Measurements from ENCODE around the gene SCUBE1. TPM values are rescaled to one million over a fixed set of nuclear protein-coding genes. Genes with fewer than 3 reads are reported as not detected.

The SCUBE1 gene
- total RNA-seq, 1 donor from 2014 or later, result not detected

- Mint-ChIP-seq H3K4me3 (no peak overlapping the region), H3K27me3 (no peaks in the 10 kb centered on the region), H3K27ac (no peak overlapping the region), H3K36me3 (ENCODE audit: low read depth) (no peaks in the 10 kb centered on the region), H3K4me1 (no peaks in the 10 kb centered on the region), H3K9me3 (no peaks in the 10 kb centered on the region)
- DNase-seq, result no peak
- intact Hi-C loops (cut with micrococcal nuclease), result no loop called here
Measured at GRCh38 chr22:43239193-43239780, 103.9 kb downstream of the SCUBE1 start.

GRCh38 chr22:43238526-43239006, 104.6 kb downstream of the SCUBE1 start:
- no peaks in the 10 kb centered on the region for H3K4me1 Mint-ChIP-seq
- intact Hi-C loops (cut with micrococcal nuclease), result no loop called here
- no peak overlapping the region for H3K27ac Mint-ChIP-seq
- no peak overlapping the region for H3K4me3 Mint-ChIP-seq
- H3K36me3 Mint-ChIP-seq (ENCODE audit: low read depth), result no peaks in the 10 kb centered on the region
- H3K9me3 Mint-ChIP-seq, result no peaks in the 10 kb centered on the region
- no peak for DNase-seq
- no peaks in the 10 kb centered on the region for H3K27me3 Mint-ChIP-seq

- DNase-seq, result no peak
- Mint-ChIP-seq H3K4me3 (no peak overlapping the region), H3K27ac (no peak overlapping the region), H3K36me3 (ENCODE audit: low read depth) (no peaks in the 10 kb centered on the region), H3K4me1 (peaks cover 2% of the 10 kb centered on the region), H3K27me3 (no peaks in the 10 kb centered on the region), H3K9me3 (no peaks in the 10 kb centered on the region)
- intact Hi-C loops (cut with micrococcal nuclease), result no loop called here
Measured at GRCh38 chr22:43237280-43237679, 105.9 kb downstream of the SCUBE1 start.

- no peak for DNase-seq
- Mint-ChIP-seq H3K27ac (no peak overlapping the region), H3K4me3 (no peak overlapping the region), H3K4me1 (peaks cover 2% of the 10 kb centered on the region), H3K36me3 (ENCODE audit: low read depth) (no peaks in the 10 kb centered on the region), H3K9me3 (no peaks in the 10 kb centered on the region), H3K27me3 (no peaks in the 10 kb centered on the region)
- intact Hi-C loops (cut with micrococcal nuclease), result no loop called here
Measured at GRCh38 chr22:43236411-43237166, 106.6 kb downstream of the SCUBE1 start.

- no peaks in the 10 kb centered on the region for H3K27me3 Mint-ChIP-seq
- H3K27ac Mint-ChIP-seq, result no peak overlapping the region
- no peaks in the 10 kb centered on the region for H3K9me3 Mint-ChIP-seq
- H3K36me3 Mint-ChIP-seq (ENCODE audit: low read depth), result no peaks in the 10 kb centered on the region
- H3K4me3 Mint-ChIP-seq, result no peak overlapping the region
- DNase-seq, result no peak
- intact Hi-C loops (cut with micrococcal nuclease), result no loop called here
- peaks cover 7% of the 10 kb centered on the region for H3K4me1 Mint-ChIP-seq
Measured at GRCh38 chr22:43235445-43236409, 107.4 kb downstream of the SCUBE1 start.

- Mint-ChIP-seq H3K4me1 (peaks cover 7% of the 10 kb centered on the region), H3K4me3 (no peak overlapping the region), H3K27ac (no peak overlapping the region), H3K27me3 (no peaks in the 10 kb centered on the region), H3K9me3 (no peaks in the 10 kb centered on the region), H3K36me3 (ENCODE audit: low read depth) (no peaks in the 10 kb centered on the region)
- DNase-seq, result no peak
- intact Hi-C loops (cut with micrococcal nuclease), result no loop called here
Measured at GRCh38 chr22:43234264-43234988, 108.7 kb downstream of the SCUBE1 start.

GRCh38 chr22:43233529-43233928, 109.6 kb downstream of the SCUBE1 start:
- H3K9me3 Mint-ChIP-seq, result no peaks in the 10 kb centered on the region
- no peaks in the 10 kb centered on the region for H3K27me3 Mint-ChIP-seq
- H3K36me3 Mint-ChIP-seq (ENCODE audit: low read depth), result no peaks in the 10 kb centered on the region
- no peak for DNase-seq
- intact Hi-C loops (cut with micrococcal nuclease), result no loop called here
- H3K4me1 Mint-ChIP-seq, result peaks cover 7% of the 10 kb centered on the region
- H3K27ac Mint-ChIP-seq, result no peak overlapping the region
- no peak overlapping the region for H3K4me3 Mint-ChIP-seq

- no peaks in the 10 kb centered on the region for H3K36me3 Mint-ChIP-seq (ENCODE audit: low read depth)
- H3K9me3 Mint-ChIP-seq, result no peaks in the 10 kb centered on the region
- intact Hi-C loops (cut with micrococcal nuclease), result no loop called here
- H3K4me1 Mint-ChIP-seq, result peaks cover 7% of the 10 kb centered on the region
- no peaks in the 10 kb centered on the region for H3K27me3 Mint-ChIP-seq
- H3K27ac Mint-ChIP-seq, result no peak overlapping the region
- no peak for DNase-seq
- no peak overlapping the region for H3K4me3 Mint-ChIP-seq
Measured at GRCh38 chr22:43232445-43232844, 110.7 kb downstream of the SCUBE1 start.

- Mint-ChIP-seq H3K4me1 (peaks cover 7% of the 10 kb centered on the region), H3K36me3 (ENCODE audit: low read depth) (no peaks in the 10 kb centered on the region), H3K4me3 (no peak overlapping the region), H3K9me3 (no peaks in the 10 kb centered on the region), H3K27me3 (no peaks in the 10 kb centered on the region), H3K27ac (no peak overlapping the region)
- intact Hi-C loops (cut with micrococcal nuclease), result loop anchor here (1.0 kb wide), 2 partner anchors 115 to 154 kb away; no protein-coding TSS in a partner anchor
- DNase-seq, result no peak
Measured at GRCh38 chr22:43231724-43232034, 111.5 kb downstream of the SCUBE1 start.

GRCh38 chr22:43230971-43231723, 112.0 kb downstream of the SCUBE1 start:
- Mint-ChIP-seq H3K36me3 (ENCODE audit: low read depth) (no peaks in the 10 kb centered on the region), H3K9me3 (no peaks in the 10 kb centered on the region), H3K4me3 (no peak overlapping the region), H3K27me3 (no peaks in the 10 kb centered on the region), H3K4me1 (peaks cover 7% of the 10 kb centered on the region), H3K27ac (peak overlapping the region; percentile 53)
- intact Hi-C loops (cut with micrococcal nuclease), result loop anchor here (1.0 kb wide), 2 partner anchors 115 to 154 kb away; no protein-coding TSS in a partner anchor
- peak; percentile 92 for DNase-seq

- H3K4me3 Mint-ChIP-seq, result no peak overlapping the region
- H3K27ac Mint-ChIP-seq, result no peak overlapping the region
- H3K27me3 Mint-ChIP-seq, result peaks cover 2% of the 10 kb centered on the region
- H3K4me1 Mint-ChIP-seq, result peaks cover 7% of the 10 kb centered on the region
- no peaks in the 10 kb centered on the region for H3K36me3 Mint-ChIP-seq (ENCODE audit: low read depth)
- no peaks in the 10 kb centered on the region for H3K9me3 Mint-ChIP-seq
- intact Hi-C loops (cut with micrococcal nuclease), result no loop called here
- no peak for DNase-seq
Measured at GRCh38 chr22:43230571-43230970, 112.6 kb downstream of the SCUBE1 start.

- H3K9me3 Mint-ChIP-seq, result no peaks in the 10 kb centered on the region
- intact Hi-C loops (cut with micrococcal nuclease), result no loop called here
- no peak overlapping the region for H3K27ac Mint-ChIP-seq
- no peak overlapping the region for H3K4me3 Mint-ChIP-seq
- peaks cover 7% of the 10 kb centered on the region for H3K4me1 Mint-ChIP-seq
- peaks cover 2% of the 10 kb centered on the region for H3K27me3 Mint-ChIP-seq
- H3K36me3 Mint-ChIP-seq (ENCODE audit: low read depth), result no peaks in the 10 kb centered on the region
- DNase-seq, result no peak
Measured at GRCh38 chr22:43228863-43229262, 114.3 kb downstream of the SCUBE1 start.

GRCh38 chr22:43228330-43228729, 114.8 kb downstream of the SCUBE1 start:
- Mint-ChIP-seq H3K27ac (no peak overlapping the region), H3K27me3 (peaks cover 2% of the 10 kb centered on the region), H3K4me3 (no peak overlapping the region), H3K36me3 (ENCODE audit: low read depth) (no peaks in the 10 kb centered on the region), H3K9me3 (no peaks in the 10 kb centered on the region), H3K4me1 (peaks cover 7% of the 10 kb centered on the region)
- intact Hi-C loops (cut with micrococcal nuclease), result no loop called here
- DNase-seq, result peak; percentile 72

Measured in activated CD4-positive, alpha-beta T cell treated with anti-CD3 and anti-CD28 coated beads, Interleukin-2, amount 10 ng/mL, durations not matched to agents 24 days and 14 days (primary cell).